KMS-11 (cell line): Measurements from ENCODE around the gene PTP4A1.
"Not testable (repeated sequence)": the region's sequence is repeated elsewhere in the genome, so short reads cannot be mapped to it uniquely, and the experiment has no call there.

Experiments
- H2AFZ ChIP-seq: fragments of 200-600 bp; sonication (generic); 2 replicates; pipeline ENCODE4 v1.6.1; 2016; ENCODE audit warnings: antibody characterized with exemption, mixed run types, low read depth
- H3K27ac ChIP-seq: fragments of 200-600 bp; sonication (generic); 2 replicates; pipeline ENCODE4 v1.6.1; 2016; ENCODE audit warnings: mild to moderate bottlenecking, mixed run types
- H3K27me3 ChIP-seq: fragments of 200-600 bp; sonication (generic); 2 replicates; pipeline ENCODE4 v1.6.1; 2017; ENCODE audit warnings: mild to moderate bottlenecking, low read depth, mixed run types, moderate library complexity; ENCODE audit not compliant: insufficient read depth
- H3K36me3 ChIP-seq: fragments of 200-600 bp; sonication (generic); 2 replicates; pipeline ENCODE4 v1.6.1; 2017; ENCODE audit warnings: mild to moderate bottlenecking, mixed run types; ENCODE audit not compliant: insufficient read depth
- H3K4me1 ChIP-seq: fragments of 200-600 bp; sonication (generic); 2 replicates; pipeline ENCODE4 v1.6.1; 2016; ENCODE audit warnings: mild to moderate bottlenecking, low read depth, mixed run types; ENCODE audit not compliant: poor library complexity, severe bottlenecking
- H3K4me2 ChIP-seq: fragments of 200-600 bp; sonication (generic); 2 replicates; pipeline ENCODE4 v1.7.0; 2016; ENCODE audit warnings: mild to moderate bottlenecking, mixed run types
- H3K4me3 ChIP-seq: fragments of 200-600 bp; sonication (generic); IDR thresholded peaks from 2 replicates; pipeline ENCODE4 v1.6.1; 2017; ENCODE audit warnings: low read depth, low read length, mixed read lengths; ENCODE audit not compliant: insufficient read depth
- H3K79me2 ChIP-seq: fragments of 200-600 bp; sonication (generic); 2 replicates; pipeline ENCODE4 v1.6.1; 2016; ENCODE audit warnings: low read depth, mixed run types; ENCODE audit not compliant: insufficient read depth
- H3K9ac ChIP-seq: fragments of 200-600 bp; sonication (generic); 2 replicates; pipeline ENCODE4 v1.6.1; 2016; ENCODE audit warnings: mild to moderate bottlenecking, mixed run types
- H4K20me1 ChIP-seq: fragments of 200-600 bp; sonication (generic); 2 replicates; pipeline ENCODE4 v1.6.1; 2016; ENCODE audit warnings: mild to moderate bottlenecking, mixed run types; ENCODE audit not compliant: insufficient read depth
- CTCF ChIP-seq: fragments of 200-600 bp; sonication (generic); conservative IDR thresholded peaks from 2 replicates; pipeline ENCODE4 v1.6.1; 2017; ENCODE audit warnings: low read depth, mild to moderate bottlenecking, antibody characterized with exemption, low read length, moderate library complexity, mixed read lengths

PTP4A1 gene

GRCh38 chr6:63572044-63572746 lies at the start of gene PTP4A1, which contains the start of gene LOC128125822:
Gene PTP4A1 (plus strand): TSS chr6:63572480. CDS start chr6:63576881, 4,401 bp downstream.
Gene LOC128125822 (plus strand): TSS chr6:63572480.
- Histone ChIP-seq H3K9ac (peak within 1 kb of the TSS; percentile 94), H2AFZ (peak within 1 kb of the TSS; percentile 90), H4K20me1 (peaks cover 29% of the 10 kb centered on the region), H3K4me1 (peaks cover 23% of the 10 kb centered on the region), H3K4me2 (peak within 1 kb of the TSS; percentile 93), H3K36me3 (peaks cover 10% of the 10 kb centered on the region), H3K79me2 (peaks cover 48% of the 10 kb centered on the region), H3K27me3 (no peaks in the 10 kb centered on the region), H3K4me3 (no peak within 1 kb of the TSS), H3K27ac (peak within 1 kb of the TSS; percentile 89)
- TF ChIP-seq CTCF = no peak

DNA sequence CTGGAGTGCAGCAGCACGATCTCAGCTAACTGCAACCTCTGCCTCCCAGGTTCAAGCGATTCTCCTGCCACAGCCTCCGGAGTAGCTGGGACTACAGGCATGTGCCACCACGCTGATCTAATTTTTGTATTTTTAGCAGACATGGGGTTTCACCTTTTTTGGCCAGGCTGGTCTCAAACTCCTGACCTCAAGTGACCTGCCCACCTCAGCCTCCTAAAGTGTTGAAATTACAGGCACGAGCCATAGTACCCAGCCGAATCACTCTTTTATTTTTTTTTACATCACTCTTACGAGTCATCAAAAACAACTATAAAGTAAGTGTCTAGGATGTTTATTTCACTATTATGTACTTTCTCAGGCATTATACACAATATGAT lies 49.4 kb upstream of the PTP4A1 start:
- H3K4me1 ChIP-seq, H3K36me3 ChIP-seq, H3K27me3 ChIP-seq, H3K9ac ChIP-seq, H3K4me2 ChIP-seq, H2AFZ ChIP-seq, H3K79me2 ChIP-seq, H4K20me1 ChIP-seq, H3K27ac ChIP-seq, H3K4me3 ChIP-seq: not testable (repeated sequence)

DNA sequence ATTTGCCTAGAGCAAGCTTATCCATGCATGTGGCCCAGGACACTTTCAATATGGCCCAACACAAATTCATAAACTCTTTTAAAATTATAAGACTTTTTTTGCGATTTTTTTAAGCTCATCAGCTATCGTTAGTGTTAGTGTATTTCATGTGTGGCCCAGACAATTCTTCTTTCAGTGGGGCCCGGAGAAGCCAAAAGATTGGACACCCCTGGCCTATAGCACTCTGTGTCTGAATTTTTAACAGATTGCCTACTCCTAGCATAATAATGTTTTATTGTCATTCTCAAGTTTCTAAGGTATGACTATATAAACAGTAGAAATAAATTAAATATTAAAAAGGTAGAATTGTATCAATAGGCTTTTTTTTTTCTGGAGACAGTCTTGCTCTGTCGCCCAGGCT lies 48.6 kb upstream of the PTP4A1 start:
- no peak for TF ChIP-seq CTCF
- no peaks in the 10 kb centered on the region for H3K79me2 ChIP-seq

DNA sequence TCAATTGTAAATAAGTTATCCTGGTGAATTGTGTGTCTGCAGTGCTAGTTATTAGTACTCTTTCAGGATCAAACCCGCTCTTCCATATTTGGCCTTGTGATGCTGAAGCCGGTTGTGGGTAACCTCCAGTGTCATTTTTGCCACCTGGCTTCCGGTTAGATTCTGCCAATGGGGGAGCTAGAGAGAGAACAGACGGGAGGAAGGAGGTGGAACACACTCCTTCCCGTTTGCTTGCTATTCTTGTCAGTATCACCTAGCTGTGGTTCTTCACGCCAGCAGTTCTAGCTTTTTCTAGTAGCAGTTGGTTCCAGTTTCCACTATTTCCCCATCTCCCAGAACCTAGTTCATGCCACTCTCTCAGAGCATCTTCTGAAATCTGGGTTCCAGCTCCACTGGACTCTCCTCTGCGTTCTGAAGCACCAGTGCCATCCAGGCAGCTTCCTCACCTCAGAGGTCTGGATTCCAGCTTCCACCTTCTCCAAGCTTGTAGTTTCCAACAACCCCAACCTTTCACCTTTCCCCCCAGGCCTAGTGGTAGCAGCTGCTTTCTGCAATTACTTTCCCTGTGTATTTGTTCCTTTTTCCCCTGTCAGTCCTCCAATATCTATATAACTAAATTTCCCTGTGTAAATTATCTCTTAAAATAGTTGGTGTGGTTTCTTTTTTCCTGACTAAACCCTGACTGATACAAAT lies 46.9 kb upstream of the PTP4A1 start:
- no peak overlapping the region for H3K27ac ChIP-seq
- H3K9ac ChIP-seq = no peak overlapping the region
- no peak overlapping the region for H2AFZ ChIP-seq
- no peak for TF ChIP-seq CTCF
- no peaks in the 10 kb centered on the region for H3K27me3 ChIP-seq
- H3K4me2 ChIP-seq = no peak overlapping the region
- no peak overlapping the region for H3K4me3 ChIP-seq
- H3K36me3 ChIP-seq = no peaks in the 10 kb centered on the region
- no peaks in the 10 kb centered on the region for H3K4me1 ChIP-seq
- H4K20me1 ChIP-seq = no peaks in the 10 kb centered on the region
- no peaks in the 10 kb centered on the region for H3K79me2 ChIP-seq

More for the DNA sequence above, 48.6 kb upstream of the PTP4A1 start:
- no peaks in the 10 kb centered on the region for H4K20me1 ChIP-seq
- H3K4me1 ChIP-seq = peaks cover 5% of the 10 kb centered on the region
- no peaks in the 10 kb centered on the region for H3K27me3 ChIP-seq
- no peak overlapping the region for H3K27ac ChIP-seq
- no peaks in the 10 kb centered on the region for H3K36me3 ChIP-seq
- no peak overlapping the region for H2AFZ ChIP-seq
- no peak overlapping the region for H3K4me3 ChIP-seq
- H3K4me2 ChIP-seq = no peak overlapping the region
- no peak overlapping the region for H3K9ac ChIP-seq

GRCh38 chr6:63526931-63527330 lies 45.3 kb upstream of the PTP4A1 start:
- H3K4me3 ChIP-seq = no peak overlapping the region
- no peaks in the 10 kb centered on the region for H3K4me1 ChIP-seq
- H3K9ac ChIP-seq = no peak overlapping the region
- H3K4me2 ChIP-seq = no peak overlapping the region
- no peak overlapping the region for H3K27ac ChIP-seq
- no peaks in the 10 kb centered on the region for H3K79me2 ChIP-seq
- H3K27me3 ChIP-seq = no peaks in the 10 kb centered on the region
- no peaks in the 10 kb centered on the region for H3K36me3 ChIP-seq
- no peak overlapping the region for H2AFZ ChIP-seq
- no peaks in the 10 kb centered on the region for H4K20me1 ChIP-seq
- TF ChIP-seq CTCF = no peak
